Liver (tissue), 9 donors: Measurements from ENCODE around the gene PPP3R2. TPM values are rescaled to one million over a fixed set of nuclear protein-coding genes. Genes with fewer than 3 reads are reported as not detected.

Source experiments
- DNase-seq: peaks from one replicate; pipeline ENCODE4 v3.0.0-alpha.2; 2017; ENCODE audit warnings: low spot score
- H3K27ac ChIP-seq, 2 donors: one replicate each; pipeline ENCODE4 v1.7.0; 2013; ENCODE audit warnings: inconsistent platforms in 2 of 2, low read length in 2 of 2, control low read depth in 1 of 2, low read depth in 1 of 2, mild to moderate bottlenecking in 1 of 2
- H3K27me3 ChIP-seq, 4 donors: one replicate each; pipeline versions ENCODE4 v1.6.1 to v1.7.0; 2013; ENCODE audit warnings: low read length in 3 of 4, inconsistent platforms in 1 of 4, mild to moderate bottlenecking in 1 of 4, moderate library complexity in 1 of 4; ENCODE audit not compliant: control insufficient read depth in 4 of 4, insufficient read depth in 4 of 4
- H3K36me3 ChIP-seq, 4 donors: one replicate each; pipeline versions ENCODE4 v1.6.1 to v1.7.0; 2013; ENCODE audit warnings: low read length in 3 of 4, mild to moderate bottlenecking in 3 of 4, low read depth in 1 of 4, moderate library complexity in 1 of 4; ENCODE audit not compliant: control insufficient read depth in 4 of 4, insufficient read depth in 3 of 4
- H3K4me1 ChIP-seq, 4 donors: one replicate each; pipeline versions ENCODE4 v1.6.1 to v1.7.0; 2013; ENCODE audit warnings: low read length in 3 of 4, mild to moderate bottlenecking in 3 of 4, moderate library complexity in 1 of 4; ENCODE audit not compliant: control insufficient read depth in 4 of 4, insufficient read depth in 4 of 4
- H3K4me3 ChIP-seq, 3 donors: one replicate each; pipeline versions ENCODE4 v1.6.1 to v1.7.0; 2013; ENCODE audit warnings: low read length in 3 of 3, control low read depth in 1 of 3, low read depth in 1 of 3, mild to moderate bottlenecking in 1 of 3
- H3K9ac ChIP-seq, 2 donors: one replicate each; pipeline ENCODE4 v1.7.0; 2013; ENCODE audit warnings: low read length in 2 of 2, mild to moderate bottlenecking in 2 of 2, moderate library complexity in 2 of 2, control low read depth in 1 of 2, low read depth in 1 of 2
- H3K9me3 ChIP-seq, 4 donors: one replicate each; pipeline versions ENCODE4 v1.6.1 to v1.7.0; 2013; ENCODE audit warnings: low read length in 3 of 4; ENCODE audit not compliant: control insufficient read depth in 4 of 4
- ATF3 ChIP-seq: IDR thresholded peaks from 2 replicates; pipeline ENCODE4 v1.6.1; 2016; ENCODE audit warnings: antibody characterized with exemption
- EGR1 ChIP-seq, 2 donors: IDR thresholded peaks; 2 replicates each; pipeline ENCODE4 v1.6.1; 2016 to 2018; ENCODE audit warnings: antibody characterized with exemption in 2 of 2, low read depth in 2 of 2
- FOXA1 ChIP-seq: IDR thresholded peaks from 2 replicates; pipeline ENCODE4 v1.6.1; 2016; ENCODE audit warnings: antibody characterized with exemption
- FOXA2 ChIP-seq: IDR thresholded peaks from 2 replicates; pipeline ENCODE4 v1.6.1; 2016; ENCODE audit warnings: antibody characterized with exemption
- GABPA ChIP-seq, 2 donors: IDR thresholded peaks in 1 of 2; conservative IDR thresholded peaks in 1 of 2; 2 replicates each; pipeline ENCODE4 v1.6.1; 2016; ENCODE audit warnings: antibody characterized with exemption in 2 of 2, mild to moderate bottlenecking in 1 of 2, moderate library complexity in 1 of 2
- HNF4A ChIP-seq, 2 donors: conservative IDR thresholded peaks; 2 replicates each; pipeline ENCODE4 v1.6.1; 2016; ENCODE audit warnings: antibody characterized with exemption in 2 of 2, mild to moderate bottlenecking in 2 of 2
- HNF4G ChIP-seq: IDR thresholded peaks from 2 replicates; pipeline ENCODE4 v1.6.1; 2016; ENCODE audit warnings: antibody characterized with exemption
- JUND ChIP-seq, 2 donors: IDR thresholded peaks; 2 replicates each; pipeline ENCODE4 v1.6.1; 2016; ENCODE audit warnings: antibody characterized with exemption in 2 of 2
- MAX ChIP-seq: IDR thresholded peaks from 2 replicates; pipeline ENCODE4 v1.6.1; 2016; ENCODE audit warnings: antibody characterized with exemption
- NR2F2 ChIP-seq: IDR thresholded peaks from 2 replicates; pipeline ENCODE4 v1.6.1; 2016; ENCODE audit warnings: antibody characterized with exemption
- RAD21 ChIP-seq, 2 donors: IDR thresholded peaks; 2 replicates each; pipeline ENCODE4 v1.6.1; 2016; ENCODE audit warnings: antibody characterized with exemption in 2 of 2, mild to moderate bottlenecking in 2 of 2
- REST ChIP-seq: IDR thresholded peaks from 2 replicates; pipeline ENCODE4 v1.6.1; 2016; ENCODE audit warnings: antibody characterized with exemption, mild to moderate bottlenecking
- RXRA ChIP-seq, 2 donors: IDR thresholded peaks; 2 replicates each; pipeline ENCODE4 v1.6.1; 2017 to 2018; ENCODE audit warnings: antibody characterized with exemption in 2 of 2, mild to moderate bottlenecking in 1 of 2
- SP1 ChIP-seq: IDR thresholded peaks from 2 replicates; pipeline ENCODE4 v1.6.1; 2018; ENCODE audit warnings: antibody characterized with exemption, mild to moderate bottlenecking
- TAF1 ChIP-seq: conservative IDR thresholded peaks from 2 replicates; pipeline ENCODE4 v1.6.1; 2016; ENCODE audit warnings: antibody characterized with exemption, mild to moderate bottlenecking
- YY1 ChIP-seq: IDR thresholded peaks from 2 replicates; pipeline ENCODE4 v1.6.1; 2016; ENCODE audit warnings: antibody characterized with exemption, mild to moderate bottlenecking
- ZBTB33 ChIP-seq: IDR thresholded peaks from 2 replicates; pipeline ENCODE4 v1.6.1; 2016; ENCODE audit warnings: antibody characterized with exemption
- WGBS: extraction: QIAGEN DNeasy Blood & Tissue Kit; methylation state at CpG from one replicate; pipeline ENCODE4 v1.1.7; 2013; 5-methylcytosine and 5-hydroxymethylcytosine counted together
- polyA plus RNA-seq, 2 donors: library from polyadenylated mRNA; stranded (reverse) in 1 of 2; unstranded in 1 of 2; fragments of 200-250 nt in 1 of 2; fragments of >200 nt in 1 of 2; fragmentation: Nextera tagmentation in 1 of 2; extraction: Ambion mirVana in 1 of 2; gene quantifications; one replicate each; pipeline versions ENCODE4 v1.2.1 to v1.2.3, GENCODE V29; 2013 to 2015
- total RNA-seq, 2 donors: library from RNA; depleted of rRNA; stranded (reverse); fragments of >200 nt; gene quantifications; one replicate each; pipeline ENCODE4 v1.2.3, GENCODE V29; 2014
- donor health status: healthy.
- donor health status: healthy.
- donor health status: healthy.
- donor health status: healthy.
- donor health status: healthy.

The PPP3R2 gene
- total and polyA plus RNA-seq, 4 donors: 0.08 TPM; not detected in 3

- TF ChIP-seq YY1: no peak
- no peak for TF ChIP-seq SP1
- TF ChIP-seq ZBTB33: no peak
- no peak for TF ChIP-seq RXRA (IDR thresholded peaks at IDR 0.05)
- TF ChIP-seq FOXA2: no peak
- TF ChIP-seq GABPA (IDR thresholded peaks at IDR 0.05 in 1 of 2, conservative IDR thresholded peaks at IDR 0.05 in 1 of 2): no peak
- no peak for TF ChIP-seq HNF4G
- no peak for TF ChIP-seq HNF4A (conservative IDR thresholded peaks at IDR 0.05)
- no peak for DNase-seq
- WGBS: 70% methylated on average over 1 of the region's 1 CpG
- Histone ChIP-seq H3K27me3 (no peaks in the 10 kb centered on the region), H3K9me3 (no peaks in the 10 kb centered on the region), H3K4me1 (peaks cover 0 to 11% (median 6%) of the 10 kb centered on the region in 4 donors), H3K4me3 (no peak overlapping the region), H3K36me3 (peaks cover 0 to 9% (median 4%) of the 10 kb centered on the region in 4 donors), H3K27ac (no peak overlapping the region), H3K9ac (no peak overlapping the region)
Measured at GRCh38 chr9:101571114-101571513, 23.7 kb downstream of the PPP3R2 start.

GRCh38 chr9:101569741-101570501 lies 24.8 kb downstream of the PPP3R2 start:
- 91% methylated on average over 5 of the region's 5 CpGs for WGBS

GRCh38 chr9:101567725-101568350 lies 26.9 kb downstream of the PPP3R2 start:
- DNase-seq: no peak
- H3K36me3 ChIP-seq: peaks cover 3 to 30% (median 18%) of the 10 kb centered on the region in 4 donors
- TF ChIP-seq TAF1: no peak
- TF ChIP-seq JUND (IDR thresholded peaks at IDR 0.05): no peak
- no peak for TF ChIP-seq REST
- no peak for TF ChIP-seq RXRA (IDR thresholded peaks at IDR 0.05)
- no peak for TF ChIP-seq MAX
- no peak for TF ChIP-seq FOXA1
- TF ChIP-seq GABPA (IDR thresholded peaks at IDR 0.05 in 1 of 2, conservative IDR thresholded peaks at IDR 0.05 in 1 of 2): no peak
- no peak for TF ChIP-seq RAD21 (IDR thresholded peaks at IDR 0.05)
- no peak for TF ChIP-seq ZBTB33

More at GRCh38 chr9:101569741-101570501, 24.8 kb downstream of the PPP3R2 start:
- H3K4me3 ChIP-seq: no peak overlapping the region
- H3K9me3 ChIP-seq: no peaks in the 10 kb centered on the region
- H3K9ac ChIP-seq: no peak overlapping the region
- peaks cover 0 to 15% (median 10%) of the 10 kb centered on the region in 4 donors for H3K36me3 ChIP-seq
- TF ChIP-seq FOXA2 (no peak), HNF4G (no peak), ATF3 (no peak), MAX (no peak), YY1 (no peak), EGR1 (IDR thresholded peaks at IDR 0.05; ENCODE audit: low read depth in 2 of 2) (no peak), TAF1 (no peak), GABPA (IDR thresholded peaks at IDR 0.05 in 1 of 2, conservative IDR thresholded peaks at IDR 0.05 in 1 of 2) (no peak), RXRA (IDR thresholded peaks at IDR 0.05) (no peak), NR2F2 (no peak), SP1 (no peak), FOXA1 (no peak)
- H3K27me3 ChIP-seq: no peaks in the 10 kb centered on the region
- peaks cover 0 to 3% (median under 1%) of the 10 kb centered on the region in 4 donors for H3K4me1 ChIP-seq
- no peak for DNase-seq
- no peak overlapping the region for H3K27ac ChIP-seq

More at GRCh38 chr9:101567725-101568350, 26.9 kb downstream of the PPP3R2 start:
- Histone ChIP-seq H3K27ac (no peak overlapping the region), H3K9me3 (no peaks in the 10 kb centered on the region), H3K4me3 (no peak overlapping the region), H3K27me3 (no peaks in the 10 kb centered on the region), H3K9ac (no peak overlapping the region), H3K4me1 (no peaks in the 10 kb centered on the region)
- 95% methylated on average over 3 of the region's 3 CpGs for WGBS
